HepG2 (cell line): Measurements from ENCODE around the gene ZCCHC24. TPM values are rescaled to one million over a fixed set of nuclear protein-coding genes. Genes with fewer than 3 reads are reported as not detected.

Experiments used
- BRCA1 ChIP-seq: sonication (generic); formaldehyde crosslinking; IDR thresholded peaks from 2 replicates; pipeline ENCODE4 v1.4.0; 2020; ENCODE audit warnings: missing genetic modification reagents
- CBX5 ChIP-seq: sonication (generic); formaldehyde crosslinking; IDR thresholded peaks from 2 replicates; pipeline ENCODE4 v1.4.0; 2020; ENCODE audit warnings: missing genetic modification reagents, borderline replicate concordance
- CREM ChIP-seq, 2 experiments: sonication (generic) in 1 of 2; formaldehyde crosslinking in 1 of 2; IDR thresholded peaks; 2 replicates each; pipeline versions ENCODE4 v1.4.0 to v1.6.1; 2016 to 2020; ENCODE audit warnings: antibody characterized with exemption in 1 of 2, mild to moderate bottlenecking in 1 of 2, missing genetic modification reagents in 1 of 2
- FOXA3 ChIP-seq: IDR thresholded peaks from 2 replicates; pipeline ENCODE4 v1.6.1; 2016; ENCODE audit warnings: missing genetic modification reagents, missing compliant biosample characterization
- JARID2 ChIP-seq: sonication (generic); formaldehyde crosslinking; IDR thresholded peaks from 2 replicates; pipeline ENCODE4 v1.8.1; 2023; ENCODE audit warnings: missing genetic modification reagents, inconsistent platforms; ENCODE audit not compliant: insufficient replicate concordance
- TEAD3 ChIP-seq: optimal IDR thresholded peaks from 2 replicates; pipeline ENCODE3; 2016; ENCODE audit warnings: borderline replicate concordance
- ZSCAN30 ChIP-seq: sonication (generic); formaldehyde crosslinking; IDR thresholded peaks from 2 replicates; pipeline ENCODE4 v1.5.0; 2020; ENCODE audit warnings: mild to moderate bottlenecking, missing genetic modification reagents
- polyA plus RNA-seq, 8 experiments: library from polyadenylated mRNA; depleted of rRNA in 3 of 8; stranded (reverse) in 7 of 8; unstranded in 1 of 8; fragments of >200 nt; fragmentation: Illumina TruSeq in 4 of 8; extraction: Trizol in 4 of 8; gene quantifications; 2 replicates each; pipeline versions ENCODE4 v1.2.1 to v1.2.3, GENCODE V29; 2011 to 2016; ENCODE audit warnings: low read depth in 4 of 8, missing spikeins in 1 of 8, mixed read lengths in 1 of 8; ENCODE audit not compliant: insufficient read depth in 1 of 8
- total RNA-seq, 5 experiments: library from RNA; depleted of rRNA; stranded (reverse); fragments of >200 nt; fragmentation: Illumina TruSeq; extraction: Trizol; gene quantifications; 2 replicates each; pipeline ENCODE4 v1.2.3, GENCODE V29; 2016; ENCODE audit warnings: low read depth in 1 of 5
- TF ChIP-seq, protein P1 (sequence below): sonication (generic); formaldehyde crosslinking; IDR thresholded peaks from 2 replicates; pipeline ENCODE4 v1.8.0; 2022; ENCODE audit warnings: missing genetic modification reagents, mild to moderate bottlenecking, moderate library complexity, borderline replicate concordance
- TF ChIP-seq, protein P2 (sequence below): IDR thresholded peaks from 2 replicates; pipeline ENCODE4 v1.6.1; 2018; ENCODE audit warnings: missing genetic modification reagents
- TF ChIP-seq, protein P3 (sequence below): sonication (generic); formaldehyde crosslinking; IDR thresholded peaks from 2 replicates; pipeline ENCODE4 v1.4.0; 2020; ENCODE audit warnings: missing genetic modification reagents
- TF ChIP-seq, protein P4 (sequence below), 2 experiments: sonication (generic) in 1 of 2; formaldehyde crosslinking in 1 of 2; IDR thresholded peaks; 2 replicates each; pipeline versions ENCODE4 v1.4.0 to v1.6.1; 2016 to 2020; ENCODE audit warnings: borderline replicate concordance in 1 of 2, low read depth in 1 of 2, mild to moderate bottlenecking in 1 of 2, missing genetic modification reagents in 1 of 2
- TF ChIP-seq, protein P5 (sequence below): sonication (generic); formaldehyde crosslinking; IDR thresholded peaks from 2 replicates; pipeline ENCODE4 v1.4.0; 2020; ENCODE audit warnings: mild to moderate bottlenecking, missing genetic modification reagents, borderline replicate concordance

ZCCHC24 gene
- total and polyA plus RNA-seq, 2 of the 13 experiments (the other 11 are each of a cell fraction or from before 2014, with no cell fraction given): 3.1 to 7.9 TPM

DNA sequence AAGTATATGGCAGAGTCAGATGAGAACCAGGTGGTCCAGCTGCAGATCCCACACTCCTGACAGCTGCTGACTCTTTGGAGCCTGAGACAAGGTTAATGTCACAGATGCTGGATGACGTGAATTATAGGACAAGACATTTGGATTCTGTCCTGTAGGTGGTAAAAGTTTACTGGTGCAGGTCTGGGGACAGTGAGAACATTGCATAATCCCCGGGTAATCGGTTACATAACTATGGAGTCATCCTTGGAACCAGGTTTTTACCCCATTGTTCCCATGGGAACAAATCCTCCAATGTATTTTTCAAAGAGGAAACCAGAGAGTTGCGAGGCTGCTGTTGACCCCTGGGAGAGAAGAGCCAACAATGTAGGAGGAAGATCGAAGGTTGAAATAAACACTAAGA lies 27.5 kb upstream of the ZCCHC24 start (continued):
- TF ChIP-seq, protein P1, sequence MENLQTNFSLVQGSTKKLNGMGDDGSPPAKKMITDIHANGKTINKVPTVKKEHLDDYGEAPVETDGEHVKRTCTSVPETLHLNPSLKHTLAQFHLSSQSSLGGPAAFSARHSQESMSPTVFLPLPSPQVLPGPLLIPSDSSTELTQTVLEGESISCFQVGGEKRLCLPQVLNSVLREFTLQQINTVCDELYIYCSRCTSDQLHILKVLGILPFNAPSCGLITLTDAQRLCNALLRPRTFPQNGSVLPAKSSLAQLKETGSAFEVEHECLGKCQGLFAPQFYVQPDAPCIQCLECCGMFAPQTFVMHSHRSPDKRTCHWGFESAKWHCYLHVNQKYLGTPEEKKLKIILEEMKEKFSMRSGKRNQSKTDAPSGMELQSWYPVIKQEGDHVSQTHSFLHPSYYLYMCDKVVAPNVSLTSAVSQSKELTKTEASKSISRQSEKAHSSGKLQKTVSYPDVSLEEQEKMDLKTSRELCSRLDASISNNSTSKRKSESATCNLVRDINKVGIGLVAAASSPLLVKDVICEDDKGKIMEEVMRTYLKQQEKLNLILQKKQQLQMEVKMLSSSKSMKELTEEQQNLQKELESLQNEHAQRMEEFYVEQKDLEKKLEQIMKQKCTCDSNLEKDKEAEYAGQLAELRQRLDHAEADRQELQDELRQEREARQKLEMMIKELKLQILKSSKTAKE: no peak
- TF ChIP-seq, protein P2, sequence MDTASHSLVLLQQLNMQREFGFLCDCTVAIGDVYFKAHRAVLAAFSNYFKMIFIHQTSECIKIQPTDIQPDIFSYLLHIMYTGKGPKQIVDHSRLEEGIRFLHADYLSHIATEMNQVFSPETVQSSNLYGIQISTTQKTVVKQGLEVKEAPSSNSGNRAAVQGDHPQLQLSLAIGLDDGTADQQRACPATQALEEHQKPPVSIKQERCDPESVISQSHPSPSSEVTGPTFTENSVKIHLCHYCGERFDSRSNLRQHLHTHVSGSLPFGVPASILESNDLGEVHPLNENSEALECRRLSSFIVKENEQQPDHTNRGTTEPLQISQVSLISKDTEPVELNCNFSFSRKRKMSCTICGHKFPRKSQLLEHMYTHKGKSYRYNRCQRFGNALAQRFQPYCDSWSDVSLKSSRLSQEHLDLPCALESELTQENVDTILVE (CRISPR knock-in tag): no peak
- TF ChIP-seq FOXA3 (CRISPR knock-in tag) (0 out of 2 replicates have a peak, but pooled peaks have one; percentile 21), CBX5 (CRISPR knock-in tag) (no peak), ZSCAN30 (CRISPR knock-in tag) (no peak), JARID2 (CRISPR knock-in tag) (no peak), TEAD3 (CRISPR knock-in tag) (no peak), CREM (IDR thresholded peaks at IDR 0.05) (no peak), CREM (CRISPR knock-in tag; IDR thresholded peaks at IDR 0.05) (no peak), BRCA1 (CRISPR knock-in tag) (no peak)
- TF ChIP-seq, protein P3, sequence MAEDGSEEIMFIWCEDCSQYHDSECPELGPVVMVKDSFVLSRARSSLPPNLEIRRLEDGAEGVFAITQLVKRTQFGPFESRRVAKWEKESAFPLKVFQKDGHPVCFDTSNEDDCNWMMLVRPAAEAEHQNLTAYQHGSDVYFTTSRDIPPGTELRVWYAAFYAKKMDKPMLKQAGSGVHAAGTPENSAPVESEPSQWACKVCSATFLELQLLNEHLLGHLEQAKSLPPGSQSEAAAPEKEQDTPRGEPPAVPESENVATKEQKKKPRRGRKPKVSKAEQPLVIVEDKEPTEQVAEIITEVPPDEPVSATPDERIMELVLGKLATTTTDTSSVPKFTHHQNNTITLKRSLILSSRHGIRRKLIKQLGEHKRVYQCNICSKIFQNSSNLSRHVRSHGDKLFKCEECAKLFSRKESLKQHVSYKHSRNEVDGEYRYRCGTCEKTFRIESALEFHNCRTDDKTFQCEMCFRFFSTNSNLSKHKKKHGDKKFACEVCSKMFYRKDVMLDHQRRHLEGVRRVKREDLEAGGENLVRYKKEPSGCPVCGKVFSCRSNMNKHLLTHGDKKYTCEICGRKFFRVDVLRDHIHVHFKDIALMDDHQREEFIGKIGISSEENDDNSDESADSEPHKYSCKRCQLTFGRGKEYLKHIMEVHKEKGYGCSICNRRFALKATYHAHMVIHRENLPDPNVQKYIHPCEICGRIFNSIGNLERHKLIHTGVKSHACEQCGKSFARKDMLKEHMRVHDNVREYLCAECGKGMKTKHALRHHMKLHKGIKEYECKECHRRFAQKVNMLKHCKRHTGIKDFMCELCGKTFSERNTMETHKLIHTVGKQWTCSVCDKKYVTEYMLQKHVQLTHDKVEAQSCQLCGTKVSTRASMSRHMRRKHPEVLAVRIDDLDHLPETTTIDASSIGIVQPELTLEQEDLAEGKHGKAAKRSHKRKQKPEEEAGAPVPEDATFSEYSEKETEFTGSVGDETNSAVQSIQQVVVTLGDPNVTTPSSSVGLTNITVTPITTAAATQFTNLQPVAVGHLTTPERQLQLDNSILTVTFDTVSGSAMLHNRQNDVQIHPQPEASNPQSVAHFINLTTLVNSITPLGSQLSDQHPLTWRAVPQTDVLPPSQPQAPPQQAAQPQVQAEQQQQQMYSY (CRISPR knock-in tag): no peak
- TF ChIP-seq, protein P4, sequence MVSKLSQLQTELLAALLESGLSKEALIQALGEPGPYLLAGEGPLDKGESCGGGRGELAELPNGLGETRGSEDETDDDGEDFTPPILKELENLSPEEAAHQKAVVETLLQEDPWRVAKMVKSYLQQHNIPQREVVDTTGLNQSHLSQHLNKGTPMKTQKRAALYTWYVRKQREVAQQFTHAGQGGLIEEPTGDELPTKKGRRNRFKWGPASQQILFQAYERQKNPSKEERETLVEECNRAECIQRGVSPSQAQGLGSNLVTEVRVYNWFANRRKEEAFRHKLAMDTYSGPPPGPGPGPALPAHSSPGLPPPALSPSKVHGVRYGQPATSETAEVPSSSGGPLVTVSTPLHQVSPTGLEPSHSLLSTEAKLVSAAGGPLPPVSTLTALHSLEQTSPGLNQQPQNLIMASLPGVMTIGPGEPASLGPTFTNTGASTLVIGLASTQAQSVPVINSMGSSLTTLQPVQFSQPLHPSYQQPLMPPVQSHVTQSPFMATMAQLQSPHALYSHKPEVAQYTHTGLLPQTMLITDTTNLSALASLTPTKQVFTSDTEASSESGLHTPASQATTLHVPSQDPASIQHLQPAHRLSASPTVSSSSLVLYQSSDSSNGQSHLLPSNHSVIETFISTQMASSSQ (IDR thresholded peaks at IDR 0.05; ENCODE audit: low read depth): no peak
- TF ChIP-seq, protein P4 (CRISPR knock-in tag; IDR thresholded peaks at IDR 0.05; ENCODE audit: borderline replicate concordance): no peak
- TF ChIP-seq, protein P5, sequence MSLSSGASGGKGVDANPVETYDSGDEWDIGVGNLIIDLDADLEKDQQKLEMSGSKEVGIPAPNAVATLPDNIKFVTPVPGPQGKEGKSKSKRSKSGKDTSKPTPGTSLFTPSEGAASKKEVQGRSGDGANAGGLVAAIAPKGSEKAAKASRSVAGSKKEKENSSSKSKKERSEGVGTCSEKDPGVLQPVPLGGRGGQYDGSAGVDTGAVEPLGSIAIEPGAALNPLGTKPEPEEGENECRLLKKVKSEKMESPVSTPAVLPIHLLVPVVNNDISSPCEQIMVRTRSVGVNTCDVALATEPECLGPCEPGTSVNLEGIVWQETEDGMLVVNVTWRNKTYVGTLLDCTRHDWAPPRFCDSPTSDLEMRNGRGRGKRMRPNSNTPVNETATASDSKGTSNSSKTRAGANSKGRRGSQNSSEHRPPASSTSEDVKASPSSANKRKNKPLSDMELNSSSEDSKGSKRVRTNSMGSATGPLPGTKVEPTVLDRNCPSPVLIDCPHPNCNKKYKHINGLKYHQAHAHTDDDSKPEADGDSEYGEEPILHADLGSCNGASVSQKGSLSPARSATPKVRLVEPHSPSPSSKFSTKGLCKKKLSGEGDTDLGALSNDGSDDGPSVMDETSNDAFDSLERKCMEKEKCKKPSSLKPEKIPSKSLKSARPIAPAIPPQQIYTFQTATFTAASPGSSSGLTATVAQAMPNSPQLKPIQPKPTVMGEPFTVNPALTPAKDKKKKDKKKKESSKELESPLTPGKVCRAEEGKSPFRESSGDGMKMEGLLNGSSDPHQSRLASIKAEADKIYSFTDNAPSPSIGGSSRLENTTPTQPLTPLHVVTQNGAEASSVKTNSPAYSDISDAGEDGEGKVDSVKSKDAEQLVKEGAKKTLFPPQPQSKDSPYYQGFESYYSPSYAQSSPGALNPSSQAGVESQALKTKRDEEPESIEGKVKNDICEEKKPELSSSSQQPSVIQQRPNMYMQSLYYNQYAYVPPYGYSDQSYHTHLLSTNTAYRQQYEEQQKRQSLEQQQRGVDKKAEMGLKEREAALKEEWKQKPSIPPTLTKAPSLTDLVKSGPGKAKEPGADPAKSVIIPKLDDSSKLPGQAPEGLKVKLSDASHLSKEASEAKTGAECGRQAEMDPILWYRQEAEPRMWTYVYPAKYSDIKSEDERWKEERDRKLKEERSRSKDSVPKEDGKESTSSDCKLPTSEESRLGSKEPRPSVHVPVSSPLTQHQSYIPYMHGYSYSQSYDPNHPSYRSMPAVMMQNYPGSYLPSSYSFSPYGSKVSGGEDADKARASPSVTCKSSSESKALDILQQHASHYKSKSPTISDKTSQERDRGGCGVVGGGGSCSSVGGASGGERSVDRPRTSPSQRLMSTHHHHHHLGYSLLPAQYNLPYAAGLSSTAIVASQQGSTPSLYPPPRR (CRISPR knock-in tag): no peak
